Stomach (tissue), 4 donors: ENCODE data around the gene KCTD13.

Experiments
- POLR2AphosphoS5 ChIP-seq, 3 donors: sonication (generic); formaldehyde crosslinking; IDR thresholded peaks; one replicate each; pipeline ENCODE4 v1.6.1; 2016; ENCODE audit warnings: antibody characterized with exemption in 3 of 3
- TF ChIP-seq, protein P1 (sequence below), 7 experiments: fragments of 450-650 bp in 4 of 7; fragments of 200-600 bp in 3 of 7; sonication (generic) in 3 of 7; IDR thresholded peaks; one replicate each; pipeline ENCODE4 v1.5.1; 2016 to 2019; ENCODE audit warnings: antibody characterized with exemption in 7 of 7, control low read depth in 2 of 7, mild to moderate bottlenecking in 1 of 7

GRCh38 chr16:29900102-29900887, 25.7 kb downstream of the KCTD13 start, which contains the start of gene ASPHD1:
- TF ChIP-seq, protein P1, sequence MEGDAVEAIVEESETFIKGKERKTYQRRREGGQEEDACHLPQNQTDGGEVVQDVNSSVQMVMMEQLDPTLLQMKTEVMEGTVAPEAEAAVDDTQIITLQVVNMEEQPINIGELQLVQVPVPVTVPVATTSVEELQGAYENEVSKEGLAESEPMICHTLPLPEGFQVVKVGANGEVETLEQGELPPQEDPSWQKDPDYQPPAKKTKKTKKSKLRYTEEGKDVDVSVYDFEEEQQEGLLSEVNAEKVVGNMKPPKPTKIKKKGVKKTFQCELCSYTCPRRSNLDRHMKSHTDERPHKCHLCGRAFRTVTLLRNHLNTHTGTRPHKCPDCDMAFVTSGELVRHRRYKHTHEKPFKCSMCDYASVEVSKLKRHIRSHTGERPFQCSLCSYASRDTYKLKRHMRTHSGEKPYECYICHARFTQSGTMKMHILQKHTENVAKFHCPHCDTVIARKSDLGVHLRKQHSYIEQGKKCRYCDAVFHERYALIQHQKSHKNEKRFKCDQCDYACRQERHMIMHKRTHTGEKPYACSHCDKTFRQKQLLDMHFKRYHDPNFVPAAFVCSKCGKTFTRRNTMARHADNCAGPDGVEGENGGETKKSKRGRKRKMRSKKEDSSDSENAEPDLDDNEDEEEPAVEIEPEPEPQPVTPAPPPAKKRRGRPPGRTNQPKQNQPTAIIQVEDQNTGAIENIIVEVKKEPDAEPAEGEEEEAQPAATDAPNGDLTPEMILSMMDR (IDR thresholded peaks at IDR 0.05): no peak
- peak in 2 of 3 donors; percentile 64 to 78 for TF ChIP-seq POLR2AphosphoS5 (IDR thresholded peaks at IDR 0.05)
